PC-9 (cell line): ENCODE measurements around the gene MRPS9. TPM values are rescaled to one million over a fixed set of nuclear protein-coding genes. Genes with fewer than 3 reads are reported as not detected.

Source experiments
- BruUV-seq: library from RNA; stranded (reverse); fragments of 400-500 nt; replicated peaks from 2 replicates; lab custom pipeline; 2021; lab: Mats Ljungman, UMichigan
- CTCF ChIA-PET: fragments of 300-600 bp; sonication (Branson Sonifier 250); formaldehyde crosslinking; loops from one replicate; lab custom pipeline; 2022; ENCODE audit warnings: antibody characterized with exemption; lab: Charles Lee
- POLR2A ChIA-PET: fragments of 300-600 bp; sonication (Branson Sonifier 250); formaldehyde crosslinking; loops from one replicate; lab custom pipeline; 2022; ENCODE audit warnings: antibody characterized with exemption; ENCODE audit not compliant: unreplicated experiment; lab: Charles Lee
- DNase-seq, 2 experiments: peaks; one replicate each; pipeline versions ENCODE4 v3.0.0 to v3.0.0-alpha.2; 2015 to 2022; ENCODE audit warnings: mixed read lengths in 1 of 2
- H2AFZ ChIP-seq: fragments of 200-600 bp; sonication (generic); 2 replicates; pipeline ENCODE4 v1.8.1; 2017; ENCODE audit warnings: antibody characterized with exemption
- H3F3A ChIP-seq: fragments of 200-600 bp; sonication (generic); 2 replicates; pipeline ENCODE4 v1.8.1; 2017; ENCODE audit warnings: antibody characterized with exemption, mild to moderate bottlenecking, low read depth; ENCODE audit not compliant: insufficient read depth
- H3K27ac ChIP-seq: fragments of 200-600 bp; sonication (generic); 2 replicates; pipeline ENCODE4 v1.6.1; 2016; ENCODE audit warnings: mixed run types
- H3K27me3 ChIP-seq: fragments of 200-600 bp; sonication (generic); 2 replicates; pipeline ENCODE4 v1.6.1; 2016; ENCODE audit warnings: low read depth, mixed run types; ENCODE audit not compliant: insufficient read depth
- H3K36me3 ChIP-seq: fragments of 200-600 bp; sonication (generic); 2 replicates; pipeline ENCODE4 v1.6.1; 2016; ENCODE audit warnings: low read depth, mixed run types
- H3K4me1 ChIP-seq: fragments of 200-600 bp; sonication (generic); replicated peaks from 2 replicates; pipeline ENCODE4 v1.6.1; 2016; ENCODE audit warnings: mixed run types; ENCODE audit not compliant: insufficient read depth
- H3K4me2 ChIP-seq: fragments of 200-600 bp; sonication (generic); 2 replicates; pipeline ENCODE4 v1.6.1; 2017; ENCODE audit warnings: mixed run types
- H3K4me3 ChIP-seq: fragments of 200-600 bp; sonication (generic); 2 replicates; pipeline ENCODE4 v1.6.1; 2016; ENCODE audit warnings: mixed run types
- H3K79me2 ChIP-seq: fragments of 200-600 bp; sonication (generic); 2 replicates; pipeline ENCODE4 v1.6.1; 2017; ENCODE audit warnings: low read depth, mixed run types
- H3K9me2 ChIP-seq: fragments of 200-600 bp; sonication (generic); 2 replicates; pipeline ENCODE4 v1.8.1; 2017; ENCODE audit warnings: mild to moderate bottlenecking; ENCODE audit not compliant: insufficient read depth
- H3K9me3 ChIP-seq: fragments of 200-600 bp; sonication (generic); 2 replicates; pipeline ENCODE4 v1.8.1; 2016; ENCODE audit warnings: low read depth; ENCODE audit not compliant: insufficient read depth
- H4K20me1 ChIP-seq: fragments of 200-600 bp; sonication (generic); 2 replicates; pipeline ENCODE4 v1.8.1; 2017; ENCODE audit not compliant: insufficient read depth
- CTCF ChIP-seq: fragments of 200-600 bp; sonication (generic); conservative IDR thresholded peaks from 2 replicates; pipeline ENCODE4 v1.6.1; 2017; ENCODE audit warnings: mixed run types, antibody characterized with exemption, mild to moderate bottlenecking, moderate library complexity
- EZH2 ChIP-seq: fragments of 200-600 bp; sonication (generic); IDR thresholded peaks from 2 replicates; pipeline ENCODE4 v1.8.0; 2017; ENCODE audit warnings: antibody characterized with exemption, low read depth
- intact Hi-C: fragments of 100-400 bp; cut with micrococcal nuclease; formaldehyde crosslinking; loops from one replicate; pipeline ENCODE4 v1.10.0; 2022; ENCODE audit not compliant: unreplicated experiment
- total RNA-seq: library from RNA; stranded (reverse); gene quantifications from 2 replicates; pipeline ENCODE4 v1.2.3, GENCODE V29; 2021

Gene MRPS9
- total RNA-seq, 1 experiment from 2014 or later, result 27.0 TPM

GRCh38 chr2:105032476-105032875 lies 5.4 kb upstream of the MRPS9 start:
- Histone ChIP-seq H3K4me1 (no peaks in the 10 kb centered on the region; the same call in 1 of the 2 replicates), H3K9me2 (no peaks in the 10 kb centered on the region), H3K79me2 (no peaks in the 10 kb centered on the region), H3K27ac (no peak overlapping the region), H3K27me3 (peaks cover 18% of the 10 kb centered on the region), H3F3A (no peaks in the 10 kb centered on the region), H3K4me3 (no peak overlapping the region), H3K36me3 (no peaks in the 10 kb centered on the region), H3K9me3 (no peaks in the 10 kb centered on the region), H3K4me2 (no peak overlapping the region), H4K20me1 (no peaks in the 10 kb centered on the region), H2AFZ (no peak overlapping the region)
- DNase-seq, result peak in 1 of 2 experiments; percentile 56
- ChIA-PET CTCF (no interaction called here), POLR2A (no interaction called here)
- no TSS peak for BruUV-seq
- no peak for TF ChIP-seq EZH2
- no peak for TF ChIP-seq CTCF
- intact Hi-C loops, result no loop called here

GRCh38 chr2:105034170-105034569 lies 3.7 kb upstream of the MRPS9 start:
- no peak overlapping the region for H2AFZ ChIP-seq
- TF ChIP-seq EZH2 (no peak), CTCF (no peak)
- intact Hi-C loops, result no loop called here
- H3K4me1 ChIP-seq, result no peaks in the 10 kb centered on the region; the same call in 1 of the 2 replicates
- no peaks in the 10 kb centered on the region for H3K9me2 ChIP-seq
- POLR2A ChIA-PET, result no interaction called here
- H3F3A ChIP-seq, result no peaks in the 10 kb centered on the region
- no peaks in the 10 kb centered on the region for H3K9me3 ChIP-seq
- no peak overlapping the region for H3K4me3 ChIP-seq
- H3K79me2 ChIP-seq, result peaks cover 5% of the 10 kb centered on the region; the same call in 1 of the 2 replicates
- no peak overlapping the region for H3K4me2 ChIP-seq
- no peak overlapping the region for H3K27ac ChIP-seq
- no peak for DNase-seq
- BruUV-seq, result no TSS peak
- CTCF ChIA-PET, result no interaction called here
- peaks cover 13% of the 10 kb centered on the region; the same call in 1 of the 2 replicates for H3K27me3 ChIP-seq
- H3K36me3 ChIP-seq, result no peaks in the 10 kb centered on the region
- no peaks in the 10 kb centered on the region for H4K20me1 ChIP-seq

GRCh38 chr2:105038383-105039061 lies 653 bp downstream of the MRPS9 start:
- Histone ChIP-seq H3K9me3 (no peaks in the 10 kb centered on the region), H3K4me3 (peak overlapping the region; percentile 74), H3K36me3 (no peaks in the 10 kb centered on the region), H2AFZ (peak overlapping the region; percentile 92), H3K4me2 (peak overlapping the region; percentile 81), H3K79me2 (peaks cover 20% of the 10 kb centered on the region; the same call in 1 of the 2 replicates), H4K20me1 (no peaks in the 10 kb centered on the region), H3K27ac (peak overlapping the region; percentile 41), H3K9me2 (no peaks in the 10 kb centered on the region), H3F3A (no peaks in the 10 kb centered on the region), H3K4me1 (no peaks in the 10 kb centered on the region; the same call in 1 of the 2 replicates), H3K27me3 (no peaks in the 10 kb centered on the region)
- no peak for DNase-seq
- CTCF ChIA-PET, result interaction anchor here (0.5 kb wide), 1 partner anchor 200 kb away, joined by 8 read pairs; no protein-coding TSS in a partner anchor
- no peak for TF ChIP-seq CTCF
- TF ChIP-seq EZH2, result no peak
- BruUV-seq, result TSS peak; percentile 71
- POLR2A ChIA-PET, result interaction anchor here (0.6 to 0.7 kb wide), 3 partner anchors 46 to 1705 kb away, joined by 3 read pairs; no protein-coding TSS in a partner anchor
- intact Hi-C loops, result no loop called here
